M059J (cell line): Measurements from ENCODE around the gene ZGLP1. TPM values are rescaled to one million over a fixed set of nuclear protein-coding genes. Genes with fewer than 3 reads are reported as not detected.
A peak's percentile ranks its signal among the peaks of the same experiment; 100 is the strongest.

Experiments used
- DNase-seq: peaks from one replicate; pipeline ENCODE4 v3.0.0-alpha.2; 2012; ENCODE audit warnings: low read depth
- total RNA-seq: library from RNA; depleted of rRNA; stranded (reverse); fragments of >200 nt; shearing (Covaris generic); gene quantifications from 2 replicates; pipeline ENCODE4 v1.2.3, GENCODE V29; 2014

The ZGLP1 gene
- total RNA-seq, 1 experiment from 2014 or later: 0.94 TPM

- no peak for DNase-seq
Observed at GRCh38 chr19:10278935-10279334, 30.7 kb downstream of the ZGLP1 start.

- no peak for DNase-seq
Observed at GRCh38 chr19:10277795-10278589, 31.6 kb downstream of the ZGLP1 start.

- DNase-seq: no peak
Observed at GRCh38 chr19:10274589-10274988, 35.0 kb downstream of the ZGLP1 start.

GRCh38 chr19:10271543-10272086 is 38.0 kb downstream of the ZGLP1 start:
- peak; percentile 47 for DNase-seq

GRCh38 chr19:10270616-10271394 is 38.8 kb downstream of the ZGLP1 start, which contains the start of gene ICAM1:
Gene ICAM1 (plus strand): TSS chr19:10271120. CDS start chr19:10271160, 40 bp downstream.
- peak; percentile 80 for DNase-seq

- peak; percentile 78 for DNase-seq
Observed at GRCh38 chr19:10270180-10270615, 39.4 kb downstream of the ZGLP1 start.

- peak; percentile 75 for DNase-seq
Observed at GRCh38 chr19:10269333-10270179, 40.1 kb downstream of the ZGLP1 start.

GRCh38 chr19:10268071-10268470 is 41.5 kb downstream of the ZGLP1 start:
- DNase-seq: no peak

GRCh38 chr19:10266706-10267105 is 42.9 kb downstream of the ZGLP1 start:
- DNase-seq: no peak

- peak; percentile 60 for DNase-seq
Observed at GRCh38 chr19:10262771-10263170, 46.8 kb downstream of the ZGLP1 start.

GRCh38 chr19:10260141-10260584 is 49.5 kb downstream of the ZGLP1 start:
- DNase-seq: peak; percentile 38

GRCh38 chr19:10259162-10259905 is 50.3 kb downstream of the ZGLP1 start:
- peak; percentile 80 for DNase-seq

- DNase-seq: no peak
Observed at GRCh38 chr19:10258080-10258710, 51.4 kb downstream of the ZGLP1 start.

- no peak for DNase-seq
Observed at GRCh38 chr19:10256970-10257615, 52.5 kb downstream of the ZGLP1 start.

GRCh38 chr19:10256551-10256950 is 53.1 kb downstream of the ZGLP1 start:
- DNase-seq: no peak

GRCh38 chr19:10255358-10255757 is 54.3 kb downstream of the ZGLP1 start:
- no peak for DNase-seq
